ENCODE measurements around the gene PCDHB9.
"Not testable (repeated sequence)": the region's sequence is repeated elsewhere in the genome, so short reads cannot be mapped to it uniquely, and the experiment has no call there.

DNA sequence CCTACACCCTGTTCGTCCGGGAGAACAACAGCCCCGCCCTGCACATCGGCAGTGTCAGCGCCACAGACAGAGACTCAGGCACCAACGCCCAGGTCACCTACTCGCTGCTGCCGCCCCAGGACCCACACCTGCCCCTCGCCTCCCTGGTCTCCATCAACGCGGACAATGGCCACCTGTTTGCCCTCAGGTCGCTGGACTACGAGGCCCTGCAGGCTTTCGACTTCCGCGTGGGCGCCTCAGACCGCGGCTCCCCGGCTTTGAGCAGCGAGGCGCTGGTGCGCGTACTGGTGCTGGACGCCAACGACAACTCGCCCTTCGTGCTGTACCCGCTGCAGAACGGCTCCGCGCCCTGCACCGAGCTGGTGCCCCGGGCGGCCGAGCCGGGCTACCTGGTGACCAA, 1.7 kb downstream of the PCDHB9 start:
- TF ChIP-seq TAF1 (IDR thresholded peaks at IDR 0.05; ENCODE audit: borderline replicate concordance, low read depth, low read length); POLR2A (IDR thresholded peaks at IDR 0.05; ENCODE audit: low read depth, low read length): not testable (repeated sequence)

Measured in GM12892 (cell line).